ENCODE measurements around the gene PILRB.
"Not testable (repeated sequence)": the region's sequence is repeated elsewhere in the genome, so short reads cannot be mapped to it uniquely, and the experiment has no call there.

- not testable (repeated sequence) for TF ChIP-seq POLR2A, CTCF, EP300 (IDR thresholded peaks at IDR 0.05)
Observed at GRCh38 chr7:100324194-100324593, 33.7 kb upstream of the PILRB start.

Data from ovary (tissue), 3 donors.